Esophagus squamous epithelium (tissue), 4 donors: ENCODE data around the gene TREM2.

Experiments used
- POLR2A ChIP-seq, 4 donors: fragments of 450-650 bp; IDR thresholded peaks; one replicate each; pipeline ENCODE4 v1.6.1; 2017; ENCODE audit warnings: antibody characterized with exemption in 4 of 4, mild to moderate bottlenecking in 4 of 4, moderate library complexity in 3 of 4
- TF ChIP-seq, protein P1 (sequence below), 6 experiments: fragments of 450-650 bp in 4 of 6; fragments of 200-600 bp in 2 of 6; sonication (generic) in 2 of 6; IDR thresholded peaks; one replicate each; pipeline ENCODE4 v1.5.1; 2016 to 2019; ENCODE audit warnings: antibody characterized with exemption in 6 of 6, mild to moderate bottlenecking in 4 of 6, moderate library complexity in 4 of 6

DNA sequence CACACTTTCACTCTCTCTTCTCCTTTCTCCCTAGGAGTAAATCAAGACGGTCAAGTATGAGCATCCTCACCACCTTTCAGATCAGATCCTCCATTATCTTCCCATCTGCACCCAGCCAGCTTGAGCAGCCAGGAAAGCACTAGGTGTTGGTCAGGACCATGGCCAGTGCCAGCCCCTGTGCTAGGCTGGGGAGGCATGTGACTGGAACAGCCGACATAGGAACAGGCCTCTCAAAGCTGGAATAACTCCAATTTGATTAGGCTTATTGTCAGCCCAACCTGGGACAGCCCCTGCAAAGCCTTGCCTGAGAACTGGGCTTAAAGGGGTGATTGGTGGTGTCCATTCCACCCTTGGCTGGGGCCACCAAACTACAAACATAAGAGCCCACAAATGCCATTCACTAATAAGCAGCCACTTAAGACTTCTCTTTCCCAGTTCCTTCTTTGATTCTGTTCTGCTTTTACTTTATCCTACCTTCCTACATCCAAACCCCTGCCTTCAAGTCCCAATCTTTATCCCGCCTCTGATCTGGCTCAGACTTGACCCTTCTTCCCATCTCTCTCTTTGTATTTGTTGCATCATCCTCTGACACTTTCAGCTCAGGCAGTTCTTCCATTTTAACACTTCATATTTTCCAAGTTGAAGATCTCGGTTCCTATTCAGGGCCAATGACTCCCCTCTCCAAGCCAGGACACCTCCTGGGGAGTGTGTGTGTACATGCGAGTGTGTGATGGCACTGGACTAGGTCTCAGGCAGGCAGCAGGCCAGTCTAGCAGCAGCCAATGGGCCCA is 4.5 kb upstream of the TREM2 start:
- TF ChIP-seq, protein P1, sequence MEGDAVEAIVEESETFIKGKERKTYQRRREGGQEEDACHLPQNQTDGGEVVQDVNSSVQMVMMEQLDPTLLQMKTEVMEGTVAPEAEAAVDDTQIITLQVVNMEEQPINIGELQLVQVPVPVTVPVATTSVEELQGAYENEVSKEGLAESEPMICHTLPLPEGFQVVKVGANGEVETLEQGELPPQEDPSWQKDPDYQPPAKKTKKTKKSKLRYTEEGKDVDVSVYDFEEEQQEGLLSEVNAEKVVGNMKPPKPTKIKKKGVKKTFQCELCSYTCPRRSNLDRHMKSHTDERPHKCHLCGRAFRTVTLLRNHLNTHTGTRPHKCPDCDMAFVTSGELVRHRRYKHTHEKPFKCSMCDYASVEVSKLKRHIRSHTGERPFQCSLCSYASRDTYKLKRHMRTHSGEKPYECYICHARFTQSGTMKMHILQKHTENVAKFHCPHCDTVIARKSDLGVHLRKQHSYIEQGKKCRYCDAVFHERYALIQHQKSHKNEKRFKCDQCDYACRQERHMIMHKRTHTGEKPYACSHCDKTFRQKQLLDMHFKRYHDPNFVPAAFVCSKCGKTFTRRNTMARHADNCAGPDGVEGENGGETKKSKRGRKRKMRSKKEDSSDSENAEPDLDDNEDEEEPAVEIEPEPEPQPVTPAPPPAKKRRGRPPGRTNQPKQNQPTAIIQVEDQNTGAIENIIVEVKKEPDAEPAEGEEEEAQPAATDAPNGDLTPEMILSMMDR (IDR thresholded peaks at IDR 0.05) = no peak
- TF ChIP-seq POLR2A (IDR thresholded peaks at IDR 0.05) = no peak
